GM12878 (cell line): ENCODE results near the gene F2RL1. TPM values are rescaled to one million over a fixed set of nuclear protein-coding genes. Genes with fewer than 3 reads are reported as not detected.
"Not testable (repeated sequence)": the region's sequence is repeated elsewhere in the genome, so short reads cannot be mapped to it uniquely, and the experiment has no call there.

ENCODE experiments used
- ATAC-seq: fragments of 200-7000 bp; cut with Tn5 transposase; 3 replicates; pipeline ENCODE4 v1.9.1; 2020; ENCODE audit warnings: mild to moderate bottlenecking, moderate library complexity
- BruUV-seq: library from RNA; stranded (reverse); fragments of 400-500 nt; replicated peaks from 2 replicates; lab custom pipeline; 2021; lab: Mats Ljungman, UMichigan
- CTCF ChIA-PET: fragments of 300-600 bp; sonication (Branson Sonifier 250); formaldehyde crosslinking; extraction: SDS; loops from one replicate; lab custom pipeline; 2021; ENCODE audit warnings: inconsistent platforms; lab: Yijun Ruan, JAX
- POLR2A ChIA-PET: fragments of 350-600 bp; formaldehyde crosslinking; extraction: SDS; loops from one replicate; lab custom pipeline; 2021; ENCODE audit warnings: inconsistent platforms; lab: Charles Lee
- RAD21 ChIA-PET: fragments of 300-600 bp; sonication (Branson Sonifier 250); formaldehyde crosslinking; loops from one replicate; lab custom pipeline; 2023; ENCODE audit warnings: antibody characterized with exemption; ENCODE audit not compliant: unreplicated experiment; lab: Charles Lee
- SMC1A ChIA-PET: fragments of 300-600 bp; sonication (Branson Sonifier 250); formaldehyde crosslinking; loops from one replicate; lab custom pipeline; 2023; ENCODE audit not compliant: unreplicated experiment, uncharacterized antibody; lab: Charles Lee
- DNase-seq: peaks from one replicate; pipeline ENCODE4 v3.0.0-alpha.2; 2011; ENCODE audit warnings: low read depth, low spot score
- FAIRE-seq: peaks from 3 replicates; lab custom pipeline; 2011; peaks lifted over from hg19 to GRCh38; lab: Jason Lieb, UNC
- H2AFZ ChIP-seq: 2 replicates; pipeline ENCODE4 v1.6.0; 2011; ENCODE audit warnings: low read depth, low read length, control low read depth; ENCODE audit not compliant: control insufficient read depth
- H3K27ac ChIP-seq: 2 replicates; pipeline ENCODE4 v1.5.1; 2011; ENCODE audit warnings: control low read depth; ENCODE audit not compliant: control insufficient read depth, insufficient read depth
- H3K27me3 ChIP-seq, 2 experiments: replicated peaks in 1 of 2; 2 replicates each; pipeline versions ENCODE4 v1.6.0 to v1.6.1; 2011; ENCODE audit warnings: low read length in 1 of 2; ENCODE audit not compliant: control insufficient read depth in 2 of 2, insufficient read depth in 2 of 2
- H3K36me3 ChIP-seq, 2 experiments: 2 replicates each; pipeline ENCODE4 v1.5.1; 2011; ENCODE audit warnings: low read length in 1 of 2; ENCODE audit not compliant: control insufficient read depth in 2 of 2, insufficient read depth in 2 of 2
- H3K4me1 ChIP-seq: 2 replicates; pipeline ENCODE4 v1.6.1; 2011; ENCODE audit warnings: mild to moderate bottlenecking, low read length, moderate library complexity, mixed read lengths; ENCODE audit not compliant: control insufficient read depth, insufficient read depth
- H3K4me2 ChIP-seq: 2 replicates; pipeline ENCODE4 v1.6.0; 2011; ENCODE audit warnings: control low read depth; ENCODE audit not compliant: control insufficient read depth, insufficient read depth
- H3K4me3 ChIP-seq: fragments of 200-600 bp; sonication (generic); 2 replicates; pipeline ENCODE4 v1.5.1; 2016
- H3K79me2 ChIP-seq: 2 replicates; pipeline ENCODE4 v1.6.0; 2011; ENCODE audit warnings: low read length; ENCODE audit not compliant: control insufficient read depth, insufficient read depth
- H3K9ac ChIP-seq: 2 replicates; pipeline ENCODE4 v1.8.0; 2011; ENCODE audit warnings: low read length, control low read depth, mixed read lengths; ENCODE audit not compliant: control insufficient read depth, insufficient read depth
- H3K9me3 ChIP-seq: replicated peaks from 3 replicates; pipeline ENCODE4 v1.5.1; 2011; ENCODE audit warnings: mild to moderate bottlenecking, low read length; ENCODE audit not compliant: control insufficient read depth, insufficient read depth
- H4K20me1 ChIP-seq: 2 replicates; pipeline ENCODE4 v1.6.0; 2011; ENCODE audit not compliant: control insufficient read depth, insufficient read depth
- ATF3 ChIP-seq: IDR thresholded peaks from 2 replicates; pipeline ENCODE4 v1.6.1; 2011; ENCODE audit warnings: low read depth, mild to moderate bottlenecking, low read length, moderate library complexity, borderline replicate concordance; ENCODE audit errors: extremely low read depth
- DPF2 ChIP-seq: fragments of 450-650 bp; IDR thresholded peaks from 2 replicates; pipeline ENCODE4 v1.6.1; 2017; ENCODE audit warnings: mild to moderate bottlenecking
- JUNB ChIP-seq: IDR thresholded peaks from 2 replicates; pipeline ENCODE4 v1.6.1; 2016; ENCODE audit warnings: antibody characterized with exemption, mild to moderate bottlenecking
- MYC ChIP-seq: IDR thresholded peaks from 2 replicates; pipeline ENCODE4 v1.6.1; 2011; ENCODE audit warnings: mild to moderate bottlenecking, low read length, moderate library complexity, inconsistent platforms; ENCODE audit not compliant: insufficient read depth, insufficient replicate concordance, insufficient read length, severe bottlenecking
- NBN ChIP-seq: fragments of 450-650 bp; IDR thresholded peaks from 2 replicates; pipeline ENCODE4 v1.6.1; 2016
- NFYB ChIP-seq: IDR thresholded peaks from 2 replicates; pipeline ENCODE4 v1.6.1; 2011; ENCODE audit warnings: low read depth, mild to moderate bottlenecking, low read length, improper control_type of control experiment, moderate library complexity; ENCODE audit not compliant: insufficient read depth
- NRF1 ChIP-seq: conservative IDR thresholded peaks from 2 replicates; pipeline ENCODE4 v1.6.1; 2011; ENCODE audit warnings: mild to moderate bottlenecking, low read depth, low read length, improper control_type of control experiment
- PAX5 ChIP-seq: IDR thresholded peaks from 2 replicates; pipeline ENCODE4 v1.6.1; 2011; ENCODE audit warnings: low read depth, low read length, borderline replicate concordance
- PAX8 ChIP-seq: fragments of 450-650 bp; IDR thresholded peaks from 2 replicates; pipeline ENCODE4 v1.6.1; 2017; ENCODE audit warnings: mild to moderate bottlenecking, moderate library complexity
- POU2F2 ChIP-seq: IDR thresholded peaks from 3 replicates; pipeline ENCODE4 v1.6.1; 2011; ENCODE audit warnings: low read depth, mild to moderate bottlenecking, low read length, borderline replicate concordance
- SIX5 ChIP-seq: IDR thresholded peaks from 2 replicates; pipeline ENCODE4 v1.6.1; 2011; ENCODE audit warnings: mild to moderate bottlenecking, low read depth, low read length, moderate library complexity; ENCODE audit not compliant: severe bottlenecking
- TCF3 ChIP-seq: IDR thresholded peaks from 2 replicates; pipeline ENCODE4 v1.6.1; 2012; ENCODE audit warnings: low read depth, mild to moderate bottlenecking, low read length, borderline replicate concordance; ENCODE audit not compliant: insufficient read depth
- ZNF274 ChIP-seq: IDR thresholded peaks from one replicate; pipeline ENCODE4 v1.8.0; 2011; ENCODE audit not compliant: insufficient read length, insufficient read depth
- WGBS: methylation state at CpG from one replicate; pipeline ENCODE4 v1.1.6; 2016; ENCODE audit warnings: low lambda C conversion rate; ENCODE audit not compliant: insufficient replicate concordance, insufficient coverage; ENCODE audit errors: missing lambda C conversion rate; 5-methylcytosine and 5-hydroxymethylcytosine counted together
- in situ Hi-C: fragments of 300-500 bp; cut with MboI; formaldehyde crosslinking; loops from 9 replicates; pipeline ENCODE4 v1.14.3; 2018; ENCODE audit warnings: mixed read lengths
- intact Hi-C: fragments of 100-400 bp; cut with micrococcal nuclease; formaldehyde crosslinking; loops from one replicate; pipeline ENCODE4 v1.14.2; 2022; ENCODE audit not compliant: unreplicated experiment
- polyA plus RNA-seq, 11 experiments: library from polyadenylated mRNA; depleted of rRNA in 4 of 11; unstranded in 6 of 11; stranded (reverse) in 5 of 11; fragments of >200 nt; fragmentation: Nextera tagmentation in 4 of 11; fragmentation: Illumina TruSeq in 1 of 11; extraction: Ambion mirVana in 4 of 11; extraction: Trizol in 1 of 11; gene quantifications; 1 replicate in 1 of 11; 2 replicates in 10 of 11; pipeline versions ENCODE4 v1.2.1 to v1.2.3, GENCODE V29; 2011 to 2016; ENCODE audit warnings: inconsistent platforms in 2 of 11, missing spikeins in 2 of 11, low read depth in 1 of 11
- total RNA-seq, 4 experiments: library from RNA; depleted of rRNA in 3 of 4; stranded (reverse); fragments of >200 nt in 3 of 4; fragmentation: Illumina TruSeq in 1 of 4; extraction: Trizol in 1 of 4; gene quantifications; 2 replicates each; pipeline versions ENCODE4 v1.2.1 to v1.2.3, GENCODE V29; 2013 to 2021
- TF ChIP-seq, protein P1 (sequence below): fragments of 450-650 bp; IDR thresholded peaks from 2 replicates; pipeline ENCODE4 v1.6.1; 2017; ENCODE audit warnings: mild to moderate bottlenecking, moderate library complexity
- TF ChIP-seq, protein P2 (sequence below): IDR thresholded peaks from 2 replicates; pipeline ENCODE4 v1.6.1; 2011; ENCODE audit warnings: mild to moderate bottlenecking, low read depth, low read length, moderate library complexity; ENCODE audit not compliant: insufficient replicate concordance

F2RL1 gene
- total and polyA plus RNA-seq, 10 of the 15 experiments (the other 5 are each of a cell fraction or from before 2014, with no cell fraction given), result 0.04 to 0.10 TPM; not detected in 8

GRCh38 chr5:76775921-76776320, 42.9 kb upstream of the F2RL1 start (continued):
- TF ChIP-seq DPF2 (no peak), ATF3 (no peak)
- TF ChIP-seq, protein P1, sequence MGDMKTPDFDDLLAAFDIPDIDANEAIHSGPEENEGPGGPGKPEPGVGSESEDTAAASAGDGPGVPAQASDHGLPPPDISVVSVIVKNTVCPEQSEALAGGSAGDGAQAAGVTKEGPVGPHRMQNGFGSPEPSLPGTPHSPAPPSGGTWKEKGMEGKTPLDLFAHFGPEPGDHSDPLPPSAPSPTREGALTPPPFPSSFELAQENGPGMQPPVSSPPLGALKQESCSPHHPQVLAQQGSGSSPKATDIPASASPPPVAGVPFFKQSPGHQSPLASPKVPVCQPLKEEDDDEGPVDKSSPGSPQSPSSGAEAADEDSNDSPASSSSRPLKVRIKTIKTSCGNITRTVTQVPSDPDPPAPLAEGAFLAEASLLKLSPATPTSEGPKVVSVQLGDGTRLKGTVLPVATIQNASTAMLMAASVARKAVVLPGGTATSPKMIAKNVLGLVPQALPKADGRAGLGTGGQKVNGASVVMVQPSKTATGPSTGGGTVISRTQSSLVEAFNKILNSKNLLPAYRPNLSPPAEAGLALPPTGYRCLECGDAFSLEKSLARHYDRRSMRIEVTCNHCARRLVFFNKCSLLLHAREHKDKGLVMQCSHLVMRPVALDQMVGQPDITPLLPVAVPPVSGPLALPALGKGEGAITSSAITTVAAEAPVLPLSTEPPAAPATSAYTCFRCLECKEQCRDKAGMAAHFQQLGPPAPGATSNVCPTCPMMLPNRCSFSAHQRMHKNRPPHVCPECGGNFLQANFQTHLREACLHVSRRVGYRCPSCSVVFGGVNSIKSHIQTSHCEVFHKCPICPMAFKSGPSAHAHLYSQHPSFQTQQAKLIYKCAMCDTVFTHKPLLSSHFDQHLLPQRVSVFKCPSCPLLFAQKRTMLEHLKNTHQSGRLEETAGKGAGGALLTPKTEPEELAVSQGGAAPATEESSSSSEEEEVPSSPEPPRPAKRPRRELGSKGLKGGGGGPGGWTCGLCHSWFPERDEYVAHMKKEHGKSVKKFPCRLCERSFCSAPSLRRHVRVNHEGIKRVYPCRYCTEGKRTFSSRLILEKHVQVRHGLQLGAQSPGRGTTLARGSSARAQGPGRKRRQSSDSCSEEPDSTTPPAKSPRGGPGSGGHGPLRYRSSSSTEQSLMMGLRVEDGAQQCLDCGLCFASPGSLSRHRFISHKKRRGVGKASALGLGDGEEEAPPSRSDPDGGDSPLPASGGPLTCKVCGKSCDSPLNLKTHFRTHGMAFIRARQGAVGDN, result no peak

DNA sequence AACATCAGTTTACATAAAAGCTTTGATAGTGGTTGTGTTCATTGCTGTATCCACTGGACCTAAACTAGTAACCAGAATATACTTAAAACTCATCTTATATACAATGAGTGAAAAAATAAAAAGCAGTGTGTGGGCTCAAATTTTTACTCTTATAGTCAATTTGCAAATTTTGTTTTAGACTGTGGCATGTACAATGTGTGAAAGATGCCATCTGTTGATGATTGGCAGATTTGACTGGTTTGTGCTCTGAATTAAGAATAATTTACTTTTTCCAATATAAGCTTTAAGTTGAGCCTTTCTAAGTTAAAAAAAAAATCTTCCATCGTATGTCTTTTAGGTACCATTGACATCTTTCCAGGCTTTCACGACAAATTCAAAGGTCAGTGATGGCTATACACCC, 42.4 kb upstream of the F2RL1 start:
- FAIRE-seq, result no peak

DNA sequence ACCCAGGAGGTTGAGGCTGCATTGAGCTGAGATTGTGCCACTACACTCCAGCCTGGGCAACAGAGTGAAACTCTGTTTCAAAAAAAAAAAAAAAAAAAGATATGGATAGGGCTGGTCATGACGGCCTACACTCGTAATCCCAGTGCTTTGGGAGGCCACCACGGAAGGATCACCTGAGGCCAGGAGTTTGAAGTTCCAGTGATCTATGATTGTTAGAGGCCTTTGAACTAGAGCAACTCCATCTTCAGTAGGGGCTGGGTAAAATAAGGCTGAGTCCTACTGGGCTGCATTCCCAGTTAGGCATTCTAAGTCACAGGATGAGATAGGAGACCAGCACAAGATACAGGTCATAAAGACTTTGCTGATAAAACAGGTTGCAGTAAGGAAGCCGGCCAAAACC, 38.2 kb upstream of the F2RL1 start:
- H3K4me1 ChIP-seq, ATAC-seq, FAIRE-seq, H3K27me3 ChIP-seq, H2AFZ ChIP-seq, in situ Hi-C loops, H3K36me3 ChIP-seq, DNase-seq, H3K9me3 ChIP-seq, H3K79me2 ChIP-seq, intact Hi-C loops, H3K4me2 ChIP-seq, POLR2A ChIA-PET, H3K27ac ChIP-seq, BruUV-seq, H3K9ac ChIP-seq, H4K20me1 ChIP-seq, H3K4me3 ChIP-seq: not testable (repeated sequence)
- WGBS, result 62% methylated on average over 4 of the region's 4 CpGs
- ChIA-PET RAD21 (interaction anchor here (7.9 kb wide), 1 partner anchor 177 kb away, joined by 166 read pairs; no protein-coding TSS in a partner anchor), CTCF (interaction anchor here (0.9 to 1.5 kb wide), 2 partner anchors 175 to 236 kb away, joined by 3 to 5 read pairs; no protein-coding TSS in a partner anchor), SMC1A (interaction anchor here (0.7 to 1.3 kb wide), 2 partner anchors 40 to 58 kb away, joined by 3 to 4 read pairs; no protein-coding TSS in a partner anchor)

More for the DNA sequence above, 42.4 kb upstream of the F2RL1 start:
- Histone ChIP-seq H3K9ac (no peak overlapping the region), H3K9me3 (no peaks in the 10 kb centered on the region), H4K20me1 (no peaks in the 10 kb centered on the region), H2AFZ (no peak overlapping the region), H3K79me2 (no peaks in the 10 kb centered on the region), H3K36me3 (no peaks in the 10 kb centered on the region), H3K4me2 (no peak overlapping the region), H3K4me1 (no peaks in the 10 kb centered on the region), H3K4me3 (no peak overlapping the region), H3K27me3 (no peaks in the 10 kb centered on the region), H3K27ac (no peak overlapping the region)
- ChIA-PET CTCF (interaction anchor here (0.6 to 6.8 kb wide), 9 partner anchors 40 to 601 kb away, joined by 3 to 239 read pairs (median 5); partner anchors contain the start of gene F2R), POLR2A (interaction anchor here (0.7 kb wide), 1 partner anchor 1421 kb away, joined by 3 read pairs; no protein-coding TSS in a partner anchor), SMC1A (interaction anchor here (1.3 to 7.6 kb wide), 5 partner anchors 39 to 176 kb away, joined by 3 to 154 read pairs (median 27); partner anchors contain the start of gene F2R), RAD21 (interaction anchor here (0.7 to 7.9 kb wide), 3 partner anchors 55 to 173 kb away, joined by 3 to 166 read pairs (median 3); no protein-coding TSS in a partner anchor)
- TF ChIP-seq NFYB (no peak), ZNF274 (no peak), POU2F2 (no peak), SIX5 (no peak), JUNB (no peak), NBN (no peak), TCF3 (no peak), NRF1 (no peak), PAX8 (no peak), MYC (no peak), PAX5 (no peak)
- TF ChIP-seq, protein P2, sequence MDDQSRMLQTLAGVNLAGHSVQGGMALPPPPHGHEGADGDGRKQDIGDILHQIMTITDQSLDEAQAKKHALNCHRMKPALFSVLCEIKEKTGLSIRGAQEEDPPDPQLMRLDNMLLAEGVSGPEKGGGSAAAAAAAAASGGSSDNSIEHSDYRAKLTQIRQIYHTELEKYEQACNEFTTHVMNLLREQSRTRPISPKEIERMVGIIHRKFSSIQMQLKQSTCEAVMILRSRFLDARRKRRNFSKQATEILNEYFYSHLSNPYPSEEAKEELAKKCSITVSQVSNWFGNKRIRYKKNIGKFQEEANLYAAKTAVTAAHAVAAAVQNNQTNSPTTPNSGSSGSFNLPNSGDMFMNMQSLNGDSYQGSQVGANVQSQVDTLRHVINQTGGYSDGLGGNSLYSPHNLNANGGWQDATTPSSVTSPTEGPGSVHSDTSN, result no peak
- intact Hi-C loops (no loop called here), in situ Hi-C loops (loop anchor here (5.0 to 10.0 kb wide), 3 partner anchors 59 to 372 kb away; partner anchors contain the start of genes F2R and IQGAP2)
- 78% methylated on average over 2 of the region's 2 CpGs for WGBS
- ATAC-seq, result no peak
- no TSS peak for BruUV-seq
- DNase-seq, result no peak
